ENCODE data around the gene IGSF21.

IGSF21 gene

DNA sequence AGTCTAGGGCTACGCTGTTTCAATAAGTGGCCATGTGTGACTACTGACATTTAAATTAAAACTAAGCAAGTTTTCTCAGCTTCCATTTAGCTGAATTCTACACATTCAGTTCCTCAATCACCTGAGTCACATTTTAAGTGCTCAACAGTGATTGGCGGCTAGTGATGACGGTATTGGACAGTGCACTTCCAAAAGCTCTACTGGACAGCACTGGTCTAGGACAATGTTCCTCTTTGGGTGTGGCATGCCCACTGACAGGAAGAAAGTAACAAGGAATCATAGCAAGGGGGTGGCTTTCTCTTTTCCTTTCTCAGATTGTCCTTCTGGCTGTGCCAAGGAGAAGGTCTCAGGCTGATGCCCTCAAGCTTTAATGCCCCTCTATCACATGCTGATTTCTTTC, 11.7 kb downstream of the IGSF21 start:
- no peak for DNase-seq (ENCODE audit: low read depth in 4 of 4, low spot score in 1 of 4)

- no peak for DNase-seq (ENCODE audit: low read depth in 4 of 4, low spot score in 1 of 4)
Observed at GRCh38 chr1:18119771-18120377, 12.3 kb downstream of the IGSF21 start.

DNA sequence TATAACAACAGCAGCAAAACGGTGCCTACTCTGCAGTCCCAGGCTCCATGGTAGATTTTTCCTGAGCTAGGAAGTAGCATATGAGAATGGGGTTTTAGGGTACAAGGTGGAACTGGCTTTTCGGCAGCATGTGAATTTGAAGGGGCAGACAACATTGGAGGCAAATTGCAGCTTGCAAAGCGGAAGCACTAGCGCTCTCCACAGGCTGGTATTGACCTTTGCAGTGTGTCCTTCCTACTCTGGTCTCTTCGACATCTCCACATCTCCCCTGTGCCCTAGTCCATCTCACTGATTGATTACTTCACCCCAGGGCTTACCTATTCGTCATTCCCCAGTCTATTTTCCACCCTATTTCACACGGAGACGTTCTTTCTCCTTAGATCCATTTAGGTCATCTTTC, 13.0 kb downstream of the IGSF21 start:
- no peak for DNase-seq (ENCODE audit: low read depth in 4 of 4, low spot score in 1 of 4)

- DNase-seq (ENCODE audit: low read depth in 4 of 4, low spot score in 1 of 4): no peak
Observed at GRCh38 chr1:18121072-18121820, 13.6 kb downstream of the IGSF21 start.

- no peak for DNase-seq (ENCODE audit: low read depth in 4 of 4, low spot score in 1 of 4)
Observed at GRCh38 chr1:18123467-18123992, 15.9 kb downstream of the IGSF21 start.

DNA sequence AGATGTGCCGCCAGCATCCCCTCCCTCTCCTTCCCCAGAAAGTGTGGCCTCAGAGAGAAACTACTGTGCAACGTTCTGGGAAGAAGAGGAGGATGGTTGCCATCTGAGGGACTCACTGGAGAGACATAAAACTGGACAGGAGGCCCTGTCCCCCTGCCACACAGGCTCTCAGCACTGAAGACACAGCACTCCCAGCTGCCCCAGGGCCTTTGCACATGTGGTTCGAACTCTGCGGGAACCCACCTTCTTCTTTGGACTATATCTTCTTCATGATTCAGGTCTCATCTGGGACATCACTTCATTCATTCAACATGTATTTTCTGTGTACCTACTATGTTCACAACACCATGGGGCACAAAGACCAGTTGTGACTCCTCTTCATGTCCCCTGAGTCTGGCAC, 17.4 kb downstream of the IGSF21 start:
- no peak for DNase-seq (ENCODE audit: low read depth in 4 of 4, low spot score in 1 of 4)

GRCh38 chr1:18126616-18127015, 19.0 kb downstream of the IGSF21 start:
- DNase-seq (ENCODE audit: low read depth in 4 of 4, low spot score in 1 of 4): no peak

DNA sequence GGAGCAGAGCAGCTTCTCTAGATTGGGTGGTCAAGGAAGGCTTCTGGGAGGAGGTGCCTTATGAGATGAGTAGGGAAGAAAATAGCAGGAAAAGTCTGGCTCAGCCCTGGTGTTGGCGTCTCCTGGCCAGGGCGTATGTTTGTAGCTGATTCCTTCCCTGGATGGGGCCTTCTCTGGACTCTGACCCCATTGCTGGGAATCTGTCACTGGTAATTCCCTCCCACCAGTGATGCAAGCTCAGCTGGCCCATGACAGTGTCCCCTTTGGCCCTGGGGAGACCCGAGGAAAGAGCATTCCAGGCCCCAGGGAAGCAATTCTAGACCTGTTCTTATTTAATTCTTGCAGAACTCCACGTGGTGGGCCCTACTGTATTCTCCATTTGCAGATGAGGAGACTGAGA, 20.7 kb downstream of the IGSF21 start:
- DNase-seq (ENCODE audit: low read depth in 4 of 4, low spot score in 1 of 4): no peak

DNA sequence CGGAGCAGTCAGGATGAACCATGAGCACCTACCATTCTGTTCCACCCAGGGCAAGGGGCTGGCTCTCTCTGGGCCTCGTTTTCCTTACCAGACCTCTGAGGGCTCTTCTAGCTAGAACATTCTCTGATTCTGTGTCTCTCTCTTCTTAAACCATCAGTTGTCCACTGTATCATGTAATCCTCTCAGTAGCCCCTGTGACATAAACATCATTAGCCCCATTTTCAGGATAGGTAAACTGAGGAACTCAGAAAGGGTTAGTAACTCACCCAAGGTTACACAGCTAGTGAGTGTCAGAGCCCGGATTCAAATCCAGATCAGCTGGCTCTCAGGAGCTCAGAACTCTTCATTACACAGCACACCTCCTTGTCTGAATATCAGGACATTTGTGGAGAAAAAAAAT, 22.8 kb downstream of the IGSF21 start:
- DNase-seq (ENCODE audit: low read depth in 4 of 4, low spot score in 1 of 4): no peak

DNA sequence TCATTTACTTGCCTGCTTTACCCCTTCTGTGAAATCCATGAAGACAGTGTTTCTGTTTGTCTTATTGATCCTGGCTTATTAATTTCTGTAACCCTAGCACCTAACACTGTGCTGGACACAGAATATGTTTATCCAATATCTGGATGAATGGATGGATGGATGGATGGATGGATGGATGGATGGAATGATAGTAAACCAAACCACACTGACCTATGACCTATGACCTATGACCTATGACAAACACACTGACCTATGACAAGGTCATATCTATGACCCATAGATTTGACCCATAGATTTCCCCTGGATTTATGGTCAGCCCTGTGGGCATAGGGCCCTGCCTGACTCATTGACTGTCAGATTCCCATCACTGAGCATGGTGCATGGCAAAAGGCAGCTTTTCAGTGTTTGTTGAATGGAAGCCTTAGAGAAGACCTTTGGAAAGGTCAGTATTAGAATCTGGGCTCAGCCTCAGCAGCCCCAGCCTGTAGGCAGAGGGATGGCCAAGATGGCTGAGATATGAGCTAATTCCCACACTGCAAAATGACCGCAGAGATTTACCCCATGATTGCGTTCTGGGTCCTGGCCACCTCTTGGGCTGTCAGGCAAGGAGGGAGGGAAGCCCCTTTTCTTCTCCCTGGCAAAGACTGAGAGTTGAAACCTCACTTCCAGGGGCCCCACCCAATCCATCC, 24.6 kb downstream of the IGSF21 start:
- no peak for DNase-seq (ENCODE audit: low read depth in 4 of 4, low spot score in 1 of 4)

DNA sequence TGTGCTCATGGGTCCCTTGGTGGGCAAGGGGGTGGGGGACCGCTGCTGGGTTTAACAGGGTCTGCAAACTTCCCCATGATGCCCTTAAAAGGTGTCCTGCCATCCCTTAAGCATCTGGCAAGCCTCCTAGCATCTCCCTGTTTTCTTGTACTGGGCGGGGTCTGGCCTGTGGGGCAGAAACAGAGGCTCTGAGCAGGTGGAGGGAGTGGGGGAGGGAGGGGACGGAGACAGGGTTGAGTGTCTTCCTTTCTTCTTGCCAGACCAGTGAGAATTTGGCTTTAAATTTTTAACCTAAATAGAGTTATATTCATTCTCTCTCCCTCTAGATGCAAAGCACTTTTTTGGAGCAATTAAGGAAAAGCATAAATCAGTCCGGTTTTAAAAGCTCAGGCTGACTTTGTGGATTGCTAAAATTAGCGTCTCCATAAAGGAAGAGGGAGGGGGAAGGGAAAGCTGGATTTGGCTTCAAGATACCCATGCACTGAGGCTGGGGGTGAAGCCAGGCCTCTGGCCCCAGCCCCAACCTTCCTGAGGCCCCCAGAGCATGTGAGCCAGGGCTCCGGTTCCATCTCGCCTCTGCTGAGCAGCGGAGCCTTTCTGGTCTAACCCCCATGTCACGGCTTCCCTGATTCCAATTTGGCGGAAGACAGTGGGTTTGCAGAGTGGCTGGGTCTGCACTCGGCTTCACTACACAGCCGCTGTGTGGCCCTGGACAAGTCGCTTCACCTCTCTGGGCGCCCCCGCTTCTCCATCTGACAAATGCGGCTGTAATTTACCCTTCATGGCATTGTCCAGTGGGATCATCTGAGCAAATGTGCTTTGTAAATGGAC, 25.3 kb downstream of the IGSF21 start:
- no peak for DNase-seq (ENCODE audit: low read depth in 4 of 4, low spot score in 1 of 4)

- DNase-seq (ENCODE audit: low read depth in 4 of 4, low spot score in 1 of 4): no peak
Observed at GRCh38 chr1:18134324-18135046, 26.9 kb downstream of the IGSF21 start.

DNA sequence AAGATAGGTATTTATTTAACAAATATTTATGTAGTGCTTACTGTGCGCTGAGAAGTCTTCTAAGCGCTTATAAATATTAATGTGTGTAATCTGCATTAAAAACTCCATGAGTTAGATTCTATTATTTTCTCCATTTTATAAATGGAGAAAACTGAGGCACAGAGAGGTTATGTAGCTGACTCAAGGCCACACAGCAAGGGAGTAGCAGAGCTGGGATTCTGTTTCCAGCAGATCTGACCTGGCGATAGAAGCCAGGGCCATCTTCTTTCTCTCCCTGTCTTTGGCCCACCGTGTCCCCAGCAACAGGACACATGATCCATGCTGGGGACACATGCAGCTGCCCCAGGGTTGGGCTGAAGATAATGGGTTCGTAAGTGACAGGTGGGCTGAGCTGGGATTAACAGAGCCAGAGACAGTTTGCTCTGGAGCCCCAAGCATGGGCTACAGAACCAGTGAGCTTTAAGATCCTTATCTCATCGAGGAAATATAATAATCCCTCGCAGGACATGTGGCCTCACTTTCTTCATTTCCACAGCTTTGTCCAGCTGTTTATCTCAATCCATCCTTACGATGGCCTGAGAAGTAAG, 30.3 kb downstream of the IGSF21 start:
- no peak for DNase-seq (ENCODE audit: low read depth in 4 of 4, low spot score in 1 of 4)

- DNase-seq (ENCODE audit: low read depth in 4 of 4, low spot score in 1 of 4): no peak
Observed at GRCh38 chr1:18139198-18139981, 31.8 kb downstream of the IGSF21 start.

DNA sequence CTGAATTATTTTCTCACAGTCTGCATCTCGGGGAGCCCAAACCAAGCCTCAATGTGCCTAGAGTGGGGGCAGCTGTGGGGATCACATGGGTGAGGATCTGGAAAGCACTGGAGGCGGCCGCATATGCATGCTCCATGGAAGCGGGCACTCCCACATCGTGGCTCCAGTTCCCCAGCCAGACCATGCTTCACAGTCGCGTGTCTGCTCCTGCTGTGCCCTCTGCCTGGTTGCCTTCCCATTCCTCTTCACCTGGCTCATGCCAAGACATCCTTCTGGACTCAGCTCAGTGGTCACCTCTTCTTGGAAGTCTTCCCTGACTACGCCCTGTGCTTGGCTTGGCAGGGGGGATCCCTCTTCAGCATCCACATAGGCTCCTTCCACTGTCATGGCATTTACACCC, 32.8 kb downstream of the IGSF21 start:
- no peak for DNase-seq (ENCODE audit: low read depth in 4 of 4, low spot score in 1 of 4)

- no peak for DNase-seq (ENCODE audit: low read depth in 4 of 4, low spot score in 1 of 4)
Observed at GRCh38 chr1:18141661-18142060, 34.1 kb downstream of the IGSF21 start.

DNA sequence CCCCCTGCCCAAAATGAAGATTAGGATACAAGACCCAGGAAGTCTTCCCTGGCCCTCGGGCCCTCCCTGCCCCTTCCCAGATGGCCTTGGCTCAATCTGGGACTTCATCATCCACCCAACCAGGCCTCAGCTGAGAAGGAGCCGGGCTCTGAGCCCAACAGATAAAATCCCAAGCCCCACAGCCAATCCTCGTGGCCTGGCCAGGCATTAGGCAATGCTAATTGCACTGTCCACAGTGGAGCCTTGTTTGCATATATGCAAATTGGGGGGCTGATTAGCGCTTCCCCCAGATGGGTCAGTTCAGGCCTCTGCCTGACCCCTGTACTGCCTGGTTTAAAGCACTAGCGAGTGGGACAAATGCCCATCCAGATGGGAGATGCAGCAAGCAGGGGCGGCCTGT, 34.9 kb downstream of the IGSF21 start:
- no peak for DNase-seq (ENCODE audit: low read depth in 4 of 4, low spot score in 1 of 4)

- no peak for DNase-seq (ENCODE audit: low read depth in 4 of 4, low spot score in 1 of 4)
Observed at GRCh38 chr1:18142969-18143368, 35.4 kb downstream of the IGSF21 start.

DNA sequence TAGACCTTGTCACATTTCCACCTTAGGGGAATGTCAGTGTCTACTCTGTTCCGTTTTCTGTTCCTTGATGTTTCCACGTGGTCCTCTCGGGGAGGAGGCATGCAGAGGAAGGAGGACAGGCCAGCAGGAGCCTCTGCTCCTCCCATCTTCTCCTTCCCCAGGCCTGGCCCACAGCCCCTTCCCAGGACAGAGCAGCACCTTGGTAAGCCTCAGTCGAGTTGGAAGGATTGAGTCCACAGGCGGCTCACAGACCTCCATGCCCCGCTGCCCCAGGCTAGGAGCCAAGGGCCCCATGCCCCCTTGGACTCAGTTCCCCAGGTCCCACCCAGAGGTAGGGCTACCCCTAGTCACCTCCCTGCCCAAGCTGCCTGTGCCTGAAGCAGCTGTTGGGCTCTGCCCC, 36.5 kb downstream of the IGSF21 start:
- no peak for DNase-seq (ENCODE audit: low read depth in 4 of 4, low spot score in 1 of 4)

Measured in stimulated activated CD4-positive, alpha-beta T cell treated with anti-CD3 and anti-CD28 coated beads, Interleukin-1b, Interleukin-23, amount 100 ng/mL, for 24 hours (primary cell).